GM21717 (cell line): ENCODE measurements around the gene TMCO4.

Experiments
- ATAC-seq: cut with Tn5 transposase; IDR thresholded peaks from one replicate; pipeline ENCODE4 v1.9.1; 2021; ENCODE audit warnings: mild to moderate bottlenecking, moderate library complexity; ENCODE audit not compliant: unreplicated experiment

Gene TMCO4

DNA sequence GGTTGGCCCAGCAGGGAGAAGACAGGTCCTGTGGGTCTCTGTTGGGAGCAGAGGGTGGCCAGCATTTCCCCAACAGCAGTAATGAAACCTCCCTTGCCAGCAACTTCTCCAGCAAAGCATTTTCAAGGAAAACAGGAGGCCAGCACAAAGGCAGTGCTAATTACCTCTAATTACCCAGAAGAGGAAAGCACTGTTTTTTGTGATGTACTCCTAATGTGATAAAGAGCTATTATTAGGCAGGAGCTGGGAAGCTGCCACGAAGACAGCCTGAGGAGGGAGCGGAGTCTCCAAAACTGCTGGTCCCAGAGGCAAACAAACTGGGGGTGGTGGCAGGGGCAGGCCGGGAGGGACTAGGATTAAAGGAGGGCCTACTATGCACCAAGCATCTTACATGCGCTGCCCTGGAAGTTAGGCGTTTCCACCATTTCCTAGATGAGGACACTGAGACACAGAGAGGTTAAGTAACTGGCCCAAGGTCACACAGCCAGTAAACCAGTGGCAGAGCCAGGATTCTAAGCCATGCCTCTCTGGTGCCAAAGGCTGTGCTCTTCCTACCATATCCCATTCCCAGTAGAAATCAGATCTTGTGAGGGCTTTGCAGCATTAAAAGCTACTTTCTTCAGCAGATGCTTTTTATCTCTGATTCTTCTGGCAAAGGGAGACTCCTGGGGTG is 110.5 kb downstream of the TMCO4 start:
- ATAC-seq, result no peak

DNA sequence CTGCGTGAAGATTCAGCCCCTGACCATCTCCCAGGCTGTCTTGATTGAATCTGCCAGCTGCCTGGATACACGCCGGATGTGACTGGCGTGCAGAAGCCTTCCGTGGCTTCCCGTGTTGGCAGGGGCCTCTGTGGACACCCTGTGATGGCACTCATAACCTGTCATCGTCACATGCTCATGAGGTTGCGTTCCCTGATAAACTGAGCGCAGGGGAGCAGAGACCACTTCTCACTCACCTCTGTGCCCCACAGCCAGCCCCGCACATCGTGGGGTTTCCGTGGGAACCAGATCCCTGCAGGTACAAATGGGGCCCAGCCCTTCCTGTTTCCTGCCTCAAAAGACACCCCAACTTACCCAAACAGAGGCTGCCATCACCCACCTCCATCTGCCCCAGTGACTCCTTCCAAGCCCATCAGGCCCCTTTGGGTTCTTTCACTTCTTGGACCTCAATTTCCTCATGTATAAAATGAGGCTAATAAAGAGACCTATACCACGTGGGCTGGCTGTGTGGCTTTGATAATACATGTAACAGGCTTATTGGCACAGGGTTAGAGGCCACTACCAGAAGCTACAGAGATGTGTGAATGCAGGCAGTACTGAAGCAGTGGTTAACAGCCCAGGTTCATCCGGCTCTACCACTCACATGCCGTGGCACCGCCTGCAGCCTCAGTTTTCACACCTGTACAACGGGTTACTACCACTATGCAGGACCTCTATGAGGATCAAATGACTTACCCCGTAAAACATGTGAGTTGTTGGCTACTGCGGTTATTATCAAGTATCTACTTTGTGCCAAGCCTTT is 111.5 kb downstream of the TMCO4 start:
- no peak for ATAC-seq

DNA sequence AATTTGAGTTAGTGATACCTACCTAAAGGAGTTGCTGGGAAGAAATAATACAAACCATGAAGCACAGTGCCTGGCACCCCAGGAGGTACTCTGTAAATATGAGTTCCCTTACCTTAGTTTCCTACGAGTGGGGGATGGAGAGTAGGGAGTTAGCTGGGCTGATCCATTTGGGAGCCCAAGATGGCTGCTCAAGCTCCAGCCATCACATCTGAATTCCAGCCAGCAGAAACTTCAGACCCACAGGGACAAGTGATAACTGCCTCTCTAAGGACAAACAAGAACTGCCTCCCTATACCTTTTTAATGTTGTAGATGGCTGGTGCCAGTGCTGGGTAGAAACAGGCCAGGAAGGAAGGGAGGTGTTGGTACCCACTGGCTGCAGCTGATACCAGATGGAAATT is 112.3 kb downstream of the TMCO4 start:
- ATAC-seq, result no peak

DNA sequence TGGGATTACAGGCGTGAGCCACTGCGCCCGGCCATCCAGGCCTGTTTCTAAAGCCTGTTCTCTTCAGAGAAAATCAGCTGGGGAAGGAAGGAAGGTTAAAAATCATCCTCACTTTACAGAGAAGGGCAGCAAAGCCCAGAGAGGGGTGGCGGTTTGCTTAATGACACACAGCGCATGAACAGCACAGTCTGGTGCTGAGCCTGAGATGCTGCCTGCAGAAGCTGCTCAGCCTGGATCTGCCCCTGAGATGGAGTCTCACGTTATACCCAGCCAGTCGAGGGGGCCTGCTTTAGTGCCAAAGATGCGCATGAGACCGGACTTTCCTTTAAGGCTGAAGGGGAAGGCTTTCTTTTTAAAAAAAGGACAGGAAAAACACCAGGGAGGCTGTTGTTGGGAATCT is 113.7 kb downstream of the TMCO4 start:
- no peak for ATAC-seq

DNA sequence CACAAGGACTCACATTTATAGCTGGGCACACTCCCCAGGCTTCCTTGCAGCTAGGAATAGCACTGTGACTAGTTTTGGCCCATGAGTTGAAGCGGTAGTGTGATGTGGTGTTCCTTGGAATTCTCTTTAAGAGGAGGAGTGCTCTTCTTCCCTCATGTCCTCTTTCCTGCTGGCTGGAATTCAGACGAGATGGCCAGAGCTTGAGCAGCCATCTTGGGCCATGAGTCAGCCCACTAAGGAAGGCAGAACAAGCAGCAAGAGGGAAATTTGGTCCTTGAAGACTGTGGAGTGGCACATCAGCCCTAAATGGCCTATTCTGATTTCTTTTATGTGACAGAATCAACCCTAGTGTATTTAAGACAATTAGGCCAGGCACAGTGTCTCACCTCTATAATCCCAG is 115.0 kb downstream of the TMCO4 start:
- no peak for ATAC-seq

DNA sequence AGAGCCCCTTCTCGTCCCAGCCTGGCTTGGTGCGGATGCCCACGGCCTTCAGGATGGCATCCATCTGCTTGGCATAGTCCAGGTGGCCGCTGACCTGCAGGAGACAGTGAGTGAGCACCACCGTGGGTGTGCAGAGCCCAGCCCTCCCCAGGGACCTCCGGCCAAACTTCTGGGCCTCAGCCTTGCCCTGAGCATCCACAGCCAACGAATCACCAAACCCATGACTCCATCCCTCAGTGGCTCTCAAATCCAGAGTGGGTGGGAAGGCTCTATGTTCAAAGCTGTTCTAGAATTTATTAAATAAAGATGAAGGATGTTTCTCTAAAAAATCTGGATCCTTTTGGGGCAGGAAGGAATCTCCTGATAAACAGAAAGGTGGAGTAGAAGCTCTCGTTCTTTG is 116.4 kb downstream of the TMCO4 start:
- ATAC-seq, result no peak

DNA sequence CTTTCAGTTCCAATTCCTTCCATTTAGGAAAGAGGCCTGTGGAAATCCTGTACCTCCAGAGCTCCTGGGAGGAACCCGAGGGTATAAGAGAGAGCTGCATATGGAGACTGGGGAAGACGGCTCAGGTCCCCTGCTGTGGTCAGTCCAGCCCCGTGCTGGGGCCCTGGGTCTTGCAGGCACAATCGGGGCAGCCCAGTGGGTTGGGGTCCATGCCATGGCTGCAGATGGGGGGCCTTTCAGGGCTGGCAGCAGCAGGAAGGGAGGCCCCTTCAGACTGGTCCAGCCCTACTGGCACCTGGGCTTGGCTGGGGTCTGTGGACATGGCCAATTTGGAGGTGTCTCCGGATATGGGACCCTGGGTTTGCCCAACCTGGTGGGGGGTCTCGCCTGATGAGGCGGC is 116.8 kb downstream of the TMCO4 start:
- no peak for ATAC-seq

DNA sequence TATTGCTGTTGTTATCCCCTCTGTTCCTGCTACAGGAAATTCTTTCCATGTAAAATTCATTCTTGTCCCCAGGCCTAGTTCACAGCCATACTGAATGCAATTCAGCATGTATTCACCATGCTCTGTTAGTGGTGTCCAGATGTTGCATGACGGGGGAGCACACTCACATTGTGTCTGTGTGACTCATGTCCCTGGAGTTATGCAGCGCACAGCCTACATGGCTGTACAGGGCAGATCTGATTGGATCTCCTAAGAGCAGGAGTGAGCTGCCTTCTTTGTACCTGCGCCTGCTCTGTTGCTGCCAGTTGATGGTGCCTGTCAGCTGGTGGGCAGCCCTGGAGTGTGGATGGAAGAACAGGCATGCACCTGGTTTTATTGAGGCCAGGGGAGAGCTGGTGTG is 117.5 kb downstream of the TMCO4 start:
- ATAC-seq, result no peak

DNA sequence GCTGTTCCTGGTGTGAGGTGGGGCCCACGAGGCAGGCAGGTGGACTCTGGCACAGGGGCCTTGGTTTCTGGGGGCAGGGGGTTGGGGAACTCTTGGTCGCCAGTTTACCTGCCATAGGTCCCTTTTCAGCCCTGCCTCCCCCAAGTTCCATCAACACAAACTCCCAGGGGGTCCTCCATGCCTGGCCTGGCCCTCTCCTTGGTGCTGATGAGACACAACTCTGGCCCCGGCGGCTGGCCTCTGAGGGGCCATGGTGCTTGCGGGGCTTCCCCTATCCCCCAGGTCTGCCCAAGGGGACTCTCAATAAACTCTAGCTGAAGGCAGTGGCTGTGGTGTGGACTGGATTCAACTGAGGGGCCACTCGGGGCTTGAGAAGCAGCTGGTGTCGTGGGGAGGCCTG is 119.1 kb downstream of the TMCO4 start:
- no peak for ATAC-seq

DNA sequence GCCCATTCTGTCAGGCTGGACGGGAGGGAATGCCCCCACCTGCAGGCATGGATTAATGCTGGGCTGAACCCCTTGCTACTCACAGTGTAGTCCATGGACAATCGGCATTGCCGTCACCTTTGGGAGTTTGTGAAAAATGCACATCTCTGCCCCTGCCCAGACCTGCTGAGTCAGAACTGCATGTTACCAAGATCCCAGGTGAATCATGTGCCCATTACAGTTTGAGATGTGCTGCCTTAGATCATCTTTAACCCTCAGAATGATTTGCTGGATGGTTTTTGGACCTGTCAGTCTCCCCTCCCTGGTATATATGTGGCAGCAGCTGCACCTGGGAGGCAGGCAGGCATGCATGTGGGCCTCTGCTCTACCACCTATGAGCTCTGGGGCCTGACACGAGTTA is 120.0 kb downstream of the TMCO4 start:
- ATAC-seq, result no peak

DNA sequence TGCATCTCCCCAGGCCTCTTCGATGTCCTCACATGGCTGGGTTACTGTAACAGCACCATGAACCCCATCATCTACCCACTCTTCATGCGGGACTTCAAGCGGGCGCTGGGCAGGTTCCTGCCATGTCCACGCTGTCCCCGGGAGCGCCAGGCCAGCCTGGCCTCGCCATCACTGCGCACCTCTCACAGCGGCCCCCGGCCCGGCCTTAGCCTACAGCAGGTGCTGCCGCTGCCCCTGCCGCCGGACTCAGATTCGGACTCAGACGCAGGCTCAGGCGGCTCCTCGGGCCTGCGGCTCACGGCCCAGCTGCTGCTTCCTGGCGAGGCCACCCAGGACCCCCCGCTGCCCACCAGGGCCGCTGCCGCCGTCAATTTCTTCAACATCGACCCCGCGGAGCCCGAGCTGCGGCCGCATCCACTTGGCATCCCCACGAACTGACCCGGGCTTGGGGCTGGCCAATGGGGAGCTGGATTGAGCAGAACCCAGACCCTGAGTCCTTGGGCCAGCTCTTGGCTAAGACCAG is 120.7 kb downstream of the TMCO4 start:
- no peak for ATAC-seq

DNA sequence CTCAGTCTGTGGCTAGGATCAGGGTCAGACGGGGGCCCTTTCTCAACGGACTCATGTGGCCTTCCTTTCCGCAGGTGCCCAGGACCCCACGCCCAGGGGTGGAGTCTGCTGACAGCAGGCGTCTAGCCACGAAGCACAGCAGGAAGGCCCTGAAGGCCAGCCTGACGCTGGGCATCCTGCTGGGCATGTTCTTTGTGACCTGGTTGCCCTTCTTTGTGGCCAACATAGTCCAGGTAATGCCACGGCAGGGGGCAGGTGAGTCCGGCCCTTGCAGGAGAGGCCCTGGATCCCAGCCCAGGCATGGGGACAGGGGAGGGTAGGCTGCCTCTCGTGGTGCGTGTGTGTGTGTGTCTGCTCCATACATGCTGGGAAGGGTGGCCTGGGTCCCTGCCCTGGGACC is 121.2 kb downstream of the TMCO4 start:
- ATAC-seq, result no peak

DNA sequence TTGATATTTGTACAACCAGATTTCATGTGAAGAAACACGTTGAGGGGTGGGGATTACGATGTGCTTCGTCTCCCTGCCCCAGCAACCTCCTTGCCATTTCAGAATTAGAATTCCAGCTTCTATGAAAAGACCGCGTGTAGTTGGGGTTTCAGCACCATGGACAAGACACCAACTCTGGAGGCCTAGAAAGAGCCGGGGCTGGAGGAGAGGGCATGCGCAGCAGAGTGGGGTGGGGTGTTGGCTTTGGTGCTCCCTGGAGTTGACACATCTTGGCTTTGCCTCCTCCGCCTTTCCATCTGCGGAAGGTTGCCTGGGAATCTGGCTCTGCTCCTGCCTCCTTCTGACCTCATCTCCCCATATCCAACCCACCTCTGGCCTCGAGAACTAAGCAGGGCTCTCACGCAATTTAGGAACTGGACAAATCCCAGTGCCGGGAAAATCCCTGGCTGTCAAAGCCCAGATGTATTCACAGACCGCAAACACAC is 123.2 kb downstream of the TMCO4 start:
- no peak for ATAC-seq

DNA sequence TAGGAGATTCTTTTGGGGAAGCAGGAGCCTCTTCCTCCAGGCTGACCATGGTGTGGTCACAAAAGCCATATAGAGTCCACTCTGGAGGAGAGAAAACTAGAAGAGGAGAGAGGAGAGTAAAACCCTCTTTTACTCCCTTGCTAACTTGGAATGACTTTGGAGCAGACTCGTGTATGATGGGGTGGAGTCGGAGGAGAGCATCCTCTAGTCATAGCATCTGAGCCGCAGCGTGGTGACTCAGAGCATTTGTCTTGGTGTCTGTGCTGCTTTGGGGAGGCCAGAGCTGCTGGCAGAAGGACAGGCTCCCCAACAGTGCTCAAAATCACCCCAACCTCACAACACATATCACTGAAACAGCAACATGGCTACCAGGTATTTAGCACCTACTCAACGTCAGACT is 123.9 kb downstream of the TMCO4 start:
- no peak for ATAC-seq

DNA sequence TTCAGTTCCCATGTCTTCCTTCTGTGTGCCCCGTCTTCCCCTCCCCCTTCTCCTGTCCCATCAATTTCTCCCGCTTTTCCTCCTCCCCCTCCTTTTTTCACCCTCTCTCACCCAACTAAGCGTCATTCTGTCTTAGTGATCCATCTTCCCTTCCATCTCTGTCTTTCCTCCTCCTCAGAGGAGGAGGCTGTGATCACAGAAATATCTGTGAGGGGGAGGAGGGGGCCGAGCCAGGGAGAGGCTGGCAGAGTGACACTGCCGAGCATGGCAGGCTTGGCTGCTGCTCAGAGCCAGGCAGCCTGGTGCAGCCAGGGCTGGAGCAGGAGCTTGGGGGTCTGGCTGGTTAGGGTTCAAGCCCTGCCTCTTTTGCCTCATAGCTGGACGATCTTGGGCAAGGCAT is 127.5 kb downstream of the TMCO4 start:
- no peak for ATAC-seq

DNA sequence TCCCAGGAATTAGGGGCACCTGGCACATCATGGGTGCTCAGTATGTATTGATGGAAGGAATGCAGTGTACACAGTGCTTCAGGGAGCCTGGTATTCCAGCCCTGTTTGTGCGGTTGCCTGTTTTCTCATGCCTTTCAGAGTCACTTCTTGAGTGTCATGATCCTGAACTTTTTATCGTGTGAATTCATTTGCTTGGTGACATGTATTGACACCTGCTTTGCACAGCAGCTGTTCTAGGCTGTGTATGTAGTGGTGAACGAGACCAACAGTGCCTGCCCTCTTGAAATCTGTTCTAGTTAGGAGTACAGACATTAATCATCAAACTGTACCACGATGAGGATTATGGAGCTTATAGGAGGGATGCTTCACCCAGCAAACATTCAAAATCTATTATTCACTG is 128.9 kb downstream of the TMCO4 start:
- ATAC-seq, result no peak

DNA sequence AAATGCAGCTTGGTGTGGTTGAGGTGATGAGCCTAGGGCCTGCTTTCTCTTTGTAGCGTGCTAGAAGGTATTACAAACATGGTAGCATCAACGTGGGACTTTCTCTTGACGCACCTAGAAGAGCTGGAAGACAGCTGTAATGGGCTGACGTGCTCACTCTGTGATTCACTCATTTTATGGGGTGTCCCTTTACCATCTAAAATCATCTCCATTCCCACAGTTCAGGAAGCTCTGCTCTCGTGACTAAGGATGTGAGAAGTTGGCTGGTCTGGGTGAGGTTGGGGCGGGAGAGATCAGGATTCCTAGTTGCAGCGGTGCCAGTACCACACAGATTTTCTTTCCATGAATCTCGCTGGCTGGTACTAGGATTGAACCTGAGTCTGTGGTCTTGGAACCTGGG is 130.8 kb downstream of the TMCO4 start:
- ATAC-seq, result no peak

DNA sequence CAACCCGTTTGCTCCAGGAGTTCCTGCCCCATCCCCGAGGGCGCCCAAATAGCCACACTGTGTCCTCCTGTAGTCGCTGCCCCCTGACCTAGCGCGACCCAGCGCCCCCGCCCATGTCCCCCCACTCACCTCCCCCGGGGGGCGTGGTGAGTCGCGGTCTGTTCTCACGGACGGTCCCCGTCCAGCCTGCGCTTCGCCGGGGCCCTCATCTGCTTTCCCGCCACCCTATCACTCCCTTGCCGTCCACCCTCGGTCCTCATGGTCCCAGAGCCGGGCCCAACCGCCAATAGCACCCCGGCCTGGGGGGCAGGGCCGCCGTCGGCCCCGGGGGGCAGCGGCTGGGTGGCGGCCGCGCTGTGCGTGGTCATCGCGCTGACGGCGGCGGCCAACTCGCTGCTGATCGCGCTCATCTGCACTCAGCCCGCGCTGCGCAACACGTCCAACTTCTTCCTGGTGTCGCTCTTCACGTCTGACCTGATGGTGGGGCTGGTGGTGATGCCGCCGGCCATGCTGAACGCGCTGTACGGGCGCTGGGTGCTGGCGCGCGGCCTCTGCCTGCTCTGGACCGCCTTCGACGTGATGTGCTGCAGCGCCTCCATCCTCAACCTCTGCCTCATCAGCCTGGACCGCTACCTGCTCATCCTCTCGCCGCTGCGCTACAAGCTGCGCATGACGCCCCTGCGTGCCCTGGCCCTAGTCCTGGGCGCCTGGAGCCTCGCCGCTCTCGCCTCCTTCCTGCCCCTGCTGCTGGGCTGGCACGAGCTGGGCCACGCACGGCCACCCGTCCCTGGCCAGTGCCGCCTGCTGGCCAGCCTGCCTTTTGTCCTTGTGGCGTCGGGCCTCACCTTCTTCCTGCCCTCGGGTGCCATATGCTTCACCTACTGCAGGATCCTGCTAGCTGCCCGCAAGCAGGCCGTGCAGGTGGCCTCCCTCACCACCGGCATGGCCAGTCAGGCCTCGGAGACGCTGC is 133.9 kb downstream of the TMCO4 start:
- no peak for ATAC-seq

DNA sequence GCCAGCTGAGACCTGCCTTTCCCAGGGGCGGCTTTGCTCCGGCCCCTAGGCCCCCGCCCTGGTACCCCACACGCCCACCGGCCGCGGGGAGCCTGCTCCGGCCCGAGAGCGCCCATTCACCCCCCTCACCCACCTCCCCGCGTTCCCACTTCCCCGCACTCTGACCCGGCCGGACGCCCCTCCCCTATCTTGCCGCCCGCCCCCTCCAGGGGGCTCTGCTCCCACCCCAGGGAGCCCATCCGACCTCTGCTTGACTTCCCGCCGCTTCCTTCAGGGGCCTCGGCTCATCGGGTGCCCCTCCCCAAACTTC is 134.6 kb downstream of the TMCO4 start:
- no peak for ATAC-seq

DNA sequence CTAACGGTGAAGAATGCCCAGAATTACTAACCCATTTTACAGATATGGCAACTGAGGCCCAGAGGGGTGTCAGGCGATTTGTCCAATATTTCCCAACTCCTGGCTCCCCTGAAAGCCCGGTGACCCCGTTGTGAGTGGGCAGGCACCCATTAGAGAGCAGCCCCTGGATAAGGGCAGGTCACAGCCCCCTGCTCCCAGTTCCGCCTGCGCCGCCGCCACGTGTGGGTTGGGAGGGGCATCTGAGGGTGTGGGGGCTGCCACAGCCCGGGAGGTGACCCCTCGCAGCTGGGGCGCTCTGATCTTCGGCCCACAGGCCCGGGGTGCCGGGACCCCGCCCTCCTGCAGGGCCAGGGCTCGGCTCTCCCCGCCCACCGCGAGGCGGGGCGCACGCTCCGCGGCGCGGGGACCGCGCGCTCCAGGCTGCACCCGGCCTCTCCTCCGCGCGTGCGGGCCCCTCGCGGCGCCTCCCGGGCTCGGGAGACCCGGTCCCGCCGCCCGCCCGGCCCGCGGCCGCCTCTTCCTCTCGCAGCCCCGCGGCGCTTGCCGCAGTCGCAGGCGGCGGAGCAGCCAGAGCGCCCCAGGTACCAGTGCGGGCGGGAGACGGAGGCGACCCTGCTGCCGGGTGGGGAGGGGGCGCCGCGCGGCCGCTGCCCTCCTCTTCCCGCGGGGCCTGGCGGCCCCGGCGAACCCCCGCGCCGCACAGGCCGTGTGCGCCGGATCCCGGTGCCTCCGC is 135.1 kb downstream of the TMCO4 start, which contains the start of gene HTR6:
HTR6 (plus strand) TSS at position 423 of the 733 bp plus-strand sequence. CDS start 879 bp downstream, outside the sequence.
- ATAC-seq, result no peak
